ENCODE measurements around the gene C13orf46. TPM values are rescaled to one million over a fixed set of nuclear protein-coding genes. Genes with fewer than 3 reads are reported as not detected.

C13orf46 gene
- total and polyA plus RNA-seq, 2 of the 8 experiments (the other 6 are each of a cell fraction or from before 2014, with no cell fraction given), result 0.23 to 0.28 TPM

DNA sequence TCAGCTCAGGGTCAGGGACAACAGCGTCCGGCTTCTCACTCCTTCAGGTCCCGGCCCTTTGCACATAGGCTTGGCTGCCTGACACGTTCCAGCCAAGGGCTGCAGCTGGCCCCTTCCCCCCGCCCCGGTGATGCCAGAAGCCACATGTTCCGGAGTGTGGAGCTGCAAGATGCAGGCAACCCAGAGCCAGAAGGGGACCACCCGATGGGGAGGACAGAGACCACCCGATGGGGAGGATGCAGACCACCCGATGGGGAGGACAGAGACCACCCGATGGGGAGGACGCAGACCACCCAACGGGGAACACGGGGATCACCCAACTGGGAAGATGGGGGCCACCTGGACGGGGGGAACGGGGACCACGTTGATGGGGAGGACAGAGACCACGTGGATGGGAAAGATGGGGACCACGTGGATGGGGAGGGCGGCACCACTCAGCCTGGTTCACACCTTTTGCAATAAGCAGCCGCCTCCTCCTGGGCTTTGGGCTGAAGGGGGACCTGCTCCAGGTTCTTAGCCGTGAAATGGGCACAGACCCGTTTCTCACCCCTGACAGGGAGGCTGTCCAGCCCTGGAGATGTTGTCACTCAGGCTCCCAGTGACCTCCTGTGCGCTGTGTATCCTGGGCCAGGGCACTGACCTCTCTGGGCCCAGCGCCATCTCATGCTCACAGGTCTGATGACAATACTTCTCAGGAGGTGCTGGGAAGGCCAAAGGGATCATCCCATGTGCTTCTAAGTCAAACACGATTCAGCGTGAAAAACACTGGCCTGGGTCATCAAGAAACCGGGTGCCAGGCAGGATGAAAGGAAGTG, 34.5 kb downstream of the C13orf46 start (continued):
- no peak for TF ChIP-seq USF2 (IDR thresholded peaks at IDR 0.05; ENCODE audit: low read length)

Measured in H1 (cell line).